ENCODE results near the gene HOXA3. TPM values are rescaled to one million over a fixed set of nuclear protein-coding genes. Genes with fewer than 3 reads are reported as not detected.

Gene HOXA3
- 6.1 to 10.2 TPM (median 9.8 TPM) in 5 replicates for total RNA-seq (2022; extraction: Qiagen RNA extraction)

DNA sequence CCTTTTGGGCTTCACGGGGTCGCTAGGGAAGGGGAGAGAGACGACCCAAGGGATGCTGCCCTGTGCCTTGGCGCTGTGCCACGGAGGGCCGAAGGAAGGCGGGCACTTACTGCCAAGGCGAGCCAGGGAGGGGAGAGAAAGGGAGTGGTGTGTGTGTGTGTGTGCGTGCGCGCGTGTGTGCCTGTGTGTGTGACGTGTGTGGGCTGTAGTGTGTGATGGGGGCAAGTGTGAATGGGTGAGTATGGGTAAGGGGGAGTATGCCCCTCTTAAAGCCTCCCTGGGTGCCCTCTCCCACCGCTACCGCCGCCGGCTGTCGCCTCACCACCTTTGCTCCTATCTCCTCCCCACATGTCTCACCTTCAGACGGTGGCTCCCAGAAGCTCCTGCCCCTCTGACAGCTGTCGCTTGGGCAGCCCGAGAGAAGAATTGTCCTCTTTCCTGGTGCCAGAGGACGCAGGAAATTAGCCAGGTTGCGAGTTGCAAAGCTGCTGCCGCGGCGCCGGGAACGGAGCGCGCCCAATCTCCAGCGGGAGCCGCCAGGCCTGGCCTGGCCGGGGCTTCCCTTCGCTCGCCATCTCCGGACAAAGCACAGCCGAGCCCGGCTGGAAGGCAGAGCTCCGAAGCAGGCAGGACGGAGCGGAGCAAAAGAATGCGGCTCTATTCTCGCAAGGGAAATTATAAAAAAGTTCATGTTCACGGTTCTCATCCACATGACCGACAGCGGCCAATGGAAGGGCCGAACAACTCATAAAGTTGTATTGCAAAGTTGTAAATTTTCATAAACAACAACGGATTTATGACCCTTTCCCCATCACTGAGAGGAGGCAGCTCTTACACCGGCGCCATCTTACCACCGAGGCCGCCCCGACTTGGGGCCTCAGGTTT lies at the start of gene HOXA3:
Gene HOXA3, minus strand, starts transcription at position 653 of the 885 bp plus-strand sequence. CDS start 41,943 bp downstream, outside the sequence.

DNA sequence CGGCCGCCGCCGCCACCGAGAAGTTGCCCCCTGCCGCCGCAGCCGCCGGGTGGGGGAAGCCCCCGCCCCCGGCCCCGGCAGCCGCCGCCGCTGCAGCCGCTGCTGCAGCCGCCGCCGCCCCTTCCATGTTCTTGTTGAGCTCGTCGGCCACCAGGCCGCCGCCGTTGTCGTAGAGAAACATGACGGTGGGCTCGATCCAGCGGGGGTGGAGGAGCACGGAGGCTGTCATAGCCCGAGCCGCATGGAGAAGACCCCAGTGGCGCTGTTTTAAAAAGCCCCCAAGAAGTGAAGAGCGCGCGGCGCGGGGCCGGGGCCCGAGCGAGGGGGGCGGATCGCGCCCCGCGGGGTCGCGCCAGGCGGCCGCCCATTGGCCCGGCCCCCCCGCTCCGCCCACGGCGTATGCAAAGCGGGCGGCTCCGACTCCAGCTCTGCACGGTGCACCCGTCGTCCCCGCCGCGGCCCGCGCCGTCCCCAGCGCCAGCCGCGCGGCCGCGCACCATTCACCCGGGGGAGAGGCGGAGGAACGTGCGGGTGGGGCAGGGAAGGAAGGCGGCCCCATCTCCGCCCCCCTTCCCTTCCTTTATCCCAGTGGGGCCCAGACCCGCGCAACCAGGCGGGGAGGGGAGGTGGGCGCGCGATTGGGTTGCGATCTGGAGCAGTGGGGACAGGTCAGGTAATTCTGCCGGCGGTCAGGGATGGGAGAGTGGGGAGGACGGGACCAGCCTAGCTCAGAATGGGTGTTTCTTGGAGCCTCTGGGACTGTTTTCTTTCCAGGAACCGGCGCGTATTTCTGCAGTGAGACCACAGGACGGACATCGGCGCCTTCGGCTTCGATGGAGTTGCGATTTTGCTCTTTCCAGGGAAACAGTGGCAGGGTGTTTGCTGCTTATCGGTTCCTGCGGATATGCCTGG lies 47.7 kb upstream of the HOXA3 start, which contains the start of gene HOXA13:
Gene HOXA13, minus strand, starts transcription at position 243 of the 912 bp plus-strand sequence. Its CDS starts 14 bp downstream, at position 229.

DNA sequence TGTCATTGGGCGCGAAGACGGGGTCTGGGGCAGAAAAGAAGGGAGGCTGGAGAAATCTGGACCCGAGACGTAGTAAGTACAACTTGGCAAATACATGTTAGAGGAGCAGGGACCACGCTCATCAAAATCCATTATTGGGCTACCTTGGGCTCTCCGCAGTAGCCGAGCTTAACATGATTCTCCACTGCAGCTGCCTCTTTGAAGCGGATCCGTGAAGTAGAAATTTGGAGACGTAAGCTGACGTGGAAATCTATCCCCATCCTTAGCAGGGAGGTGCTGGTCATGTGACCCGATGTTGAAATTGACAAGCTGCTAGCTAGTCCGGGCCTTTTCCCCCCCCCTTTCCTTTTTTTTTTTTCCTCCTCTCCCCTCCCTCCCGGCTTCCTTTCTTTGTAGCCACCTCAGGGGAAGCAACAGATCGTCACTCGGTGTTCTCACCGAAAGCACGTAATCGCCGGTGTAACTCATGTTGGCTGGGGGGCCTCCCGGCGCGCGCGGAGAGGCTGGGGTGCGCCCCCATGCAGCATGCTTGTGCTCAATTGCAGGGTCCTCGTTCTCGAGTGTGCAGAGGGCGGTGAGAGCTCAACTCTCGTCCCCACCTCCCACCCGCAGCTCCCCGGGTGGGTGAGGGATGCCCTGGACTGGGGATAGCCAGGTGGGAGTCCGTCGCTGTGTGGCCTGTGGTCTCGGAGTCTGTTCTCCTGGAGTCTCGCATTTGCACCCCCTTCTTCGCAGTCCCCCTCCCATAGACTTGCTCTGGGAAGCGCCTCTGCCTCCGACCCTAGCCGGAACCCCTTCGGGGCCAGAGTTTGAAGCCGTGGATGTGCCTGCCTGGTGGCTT lies 32.9 kb upstream of the HOXA3 start, which contains the start of gene HOXA11:
Gene HOXA11, minus strand, starts transcription at position 220 of the 841 bp plus-strand sequence. Its CDS starts 88 bp downstream, at position 132.

DNA sequence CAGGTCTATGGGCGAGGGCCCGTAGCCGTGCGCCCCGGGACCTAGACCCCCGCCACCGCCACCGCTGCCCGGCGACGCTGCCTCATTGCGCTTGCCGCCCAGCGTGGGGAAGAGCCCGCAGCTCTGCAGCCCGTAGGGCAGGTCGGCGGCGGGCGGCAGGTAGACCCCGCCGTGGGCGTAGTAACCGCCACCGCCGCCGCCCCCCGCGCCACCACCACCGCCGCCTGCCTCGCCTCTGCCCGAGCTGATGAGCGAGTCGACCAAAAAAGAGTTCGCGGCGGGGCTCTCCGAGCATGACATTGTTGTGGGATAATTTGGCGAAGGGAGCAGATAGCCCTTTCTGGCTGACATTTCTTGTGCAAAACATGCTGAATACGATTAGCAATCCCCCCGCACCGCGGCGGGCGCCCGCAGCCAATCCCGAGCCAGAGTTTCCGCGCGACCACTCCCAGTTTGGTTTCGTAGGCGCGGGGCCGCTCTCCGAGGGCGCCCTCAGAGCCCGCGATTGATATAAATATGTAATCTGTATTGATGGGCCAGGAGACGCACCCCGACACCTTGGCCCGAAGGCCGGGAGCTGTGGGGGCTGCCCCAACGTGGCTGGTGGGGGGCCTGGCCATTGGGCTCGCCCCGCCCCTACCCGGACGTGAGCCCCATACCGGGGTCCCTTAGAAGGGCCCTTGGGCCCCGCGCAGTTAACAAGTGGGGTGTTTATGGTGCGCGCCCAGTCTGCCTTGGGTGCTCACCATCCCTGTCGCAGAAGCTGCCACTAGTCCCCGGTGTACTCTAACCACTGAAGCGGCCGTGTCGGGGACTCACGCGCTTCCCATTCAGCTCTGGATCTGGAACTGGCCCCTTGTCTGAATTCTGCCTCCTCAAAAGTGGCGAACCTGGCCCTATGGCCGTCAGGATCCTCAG lies 21.8 kb upstream of the HOXA3 start, which contains the start of gene HOXA10:
Gene HOXA10, minus strand, starts transcription at position 365 of the 918 bp plus-strand sequence. Its CDS starts 14 bp downstream, at position 351.

DNA sequence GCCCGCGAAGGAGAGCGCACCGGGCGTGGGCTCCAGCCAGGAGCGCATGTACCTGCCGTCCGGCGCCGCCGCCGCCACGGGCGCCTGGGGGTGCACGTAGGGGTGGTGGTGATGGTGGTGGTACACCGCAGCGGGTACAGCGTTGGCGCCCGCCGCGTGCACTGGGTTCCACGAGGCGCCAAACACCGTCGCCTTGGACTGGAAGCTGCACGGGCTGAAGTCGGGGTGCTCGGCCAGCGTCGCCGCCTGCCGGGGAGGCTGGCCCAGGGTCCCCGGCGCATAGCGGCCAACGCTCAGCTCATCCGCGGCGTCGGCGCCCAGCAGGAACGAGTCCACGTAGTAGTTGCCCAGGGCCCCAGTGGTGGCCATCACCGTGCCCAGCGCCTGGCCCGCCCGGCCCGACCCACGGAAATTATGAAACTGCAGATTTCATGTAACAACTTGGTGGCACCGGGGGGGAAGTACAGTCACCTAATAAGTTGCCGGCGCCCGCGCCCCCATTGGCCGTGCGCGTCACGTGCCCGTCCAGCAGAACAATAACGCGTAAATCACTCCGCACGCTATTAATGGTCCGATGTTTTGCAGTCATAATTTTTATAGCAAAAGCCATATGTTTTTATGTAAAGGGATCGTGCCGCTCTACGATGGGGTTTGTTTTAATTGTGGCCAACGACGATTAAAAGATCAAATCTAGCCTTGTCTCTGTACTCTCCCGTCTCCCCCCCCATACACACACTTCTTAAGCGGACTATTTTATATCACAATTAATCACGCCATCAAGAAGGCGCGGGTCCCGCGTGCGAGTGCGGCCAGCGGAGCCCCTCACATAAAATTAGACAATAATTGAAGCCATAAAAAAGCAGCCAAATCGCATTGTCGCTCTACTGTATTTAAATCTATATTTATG lies 13.0 kb upstream of the HOXA3 start, which contains the start of gene HOXA9:
Gene HOXA9, minus strand, starts transcription at position 449 of the 907 bp plus-strand sequence. Its CDS starts 80 bp downstream, at position 369.

DNA sequence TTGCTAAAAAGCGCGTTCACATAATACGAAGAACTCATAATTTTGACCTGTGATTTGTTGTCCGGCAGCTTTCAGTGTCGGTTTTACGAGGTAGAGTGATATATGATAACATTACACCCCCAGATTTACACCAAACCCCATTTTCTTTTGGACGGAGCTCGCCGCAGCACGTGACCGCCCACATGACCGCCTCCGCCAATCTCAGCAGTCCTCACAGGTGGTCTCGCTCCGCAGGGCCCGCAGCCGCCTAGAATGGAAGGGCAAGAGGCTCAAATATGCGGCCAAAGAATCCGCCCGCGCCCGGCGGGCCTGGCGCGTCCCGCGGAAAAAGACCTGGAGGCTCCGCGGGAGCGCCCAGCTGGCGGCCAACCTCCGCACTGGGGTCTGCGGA lies 4.1 kb upstream of the HOXA3 start, which contains the start of gene HOXA7:
Gene HOXA7, minus strand, starts transcription at position 168 of the 391 bp plus-strand sequence. Its CDS starts 130 bp downstream, at position 38.

DNA sequence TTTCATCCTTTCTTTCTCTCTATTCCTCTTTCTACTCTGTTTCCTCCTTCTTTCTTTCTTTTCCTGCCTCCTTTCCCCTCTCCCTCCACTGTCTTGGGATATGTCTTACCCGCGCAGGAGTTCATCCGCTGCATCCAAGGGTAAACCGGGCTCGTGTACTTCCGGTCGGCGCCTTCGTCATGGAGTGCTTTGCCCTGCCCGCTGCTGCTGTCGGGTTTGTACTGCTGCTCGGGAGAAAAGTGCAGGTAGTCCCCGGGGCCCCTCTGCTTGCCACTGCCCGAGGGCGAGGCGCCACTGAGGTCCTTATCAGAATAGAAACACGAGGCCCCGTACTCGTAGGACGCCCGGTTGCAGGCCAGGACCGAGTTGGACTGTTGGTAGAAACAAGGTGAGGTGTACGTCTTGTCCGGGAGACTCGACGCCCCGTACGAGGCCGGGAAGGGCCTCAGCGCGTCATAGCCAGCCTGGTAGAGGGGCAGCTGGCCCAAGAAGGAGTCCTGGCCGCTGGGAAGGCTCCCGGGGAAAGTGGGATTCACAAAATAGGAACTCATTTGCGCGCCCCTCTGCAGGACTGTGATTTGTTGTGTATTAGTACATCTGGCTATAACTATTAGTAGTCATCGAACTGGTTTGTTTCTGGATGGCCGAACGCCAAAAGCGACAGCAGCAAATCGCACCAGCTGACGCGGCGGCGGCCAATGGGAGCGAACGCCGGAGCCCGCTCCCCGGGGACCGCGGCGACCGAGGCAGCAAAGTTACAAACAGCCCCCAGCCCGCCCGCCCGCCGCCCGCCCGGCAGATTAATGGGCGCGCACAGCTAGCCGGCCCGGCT lies 5.0 kb downstream of the HOXA3 start, which contains the start of gene HOXA6:
Gene HOXA6, minus strand, starts transcription at position 576 of the 832 bp plus-strand sequence. Its CDS starts 25 bp downstream, at position 551.

DNA sequence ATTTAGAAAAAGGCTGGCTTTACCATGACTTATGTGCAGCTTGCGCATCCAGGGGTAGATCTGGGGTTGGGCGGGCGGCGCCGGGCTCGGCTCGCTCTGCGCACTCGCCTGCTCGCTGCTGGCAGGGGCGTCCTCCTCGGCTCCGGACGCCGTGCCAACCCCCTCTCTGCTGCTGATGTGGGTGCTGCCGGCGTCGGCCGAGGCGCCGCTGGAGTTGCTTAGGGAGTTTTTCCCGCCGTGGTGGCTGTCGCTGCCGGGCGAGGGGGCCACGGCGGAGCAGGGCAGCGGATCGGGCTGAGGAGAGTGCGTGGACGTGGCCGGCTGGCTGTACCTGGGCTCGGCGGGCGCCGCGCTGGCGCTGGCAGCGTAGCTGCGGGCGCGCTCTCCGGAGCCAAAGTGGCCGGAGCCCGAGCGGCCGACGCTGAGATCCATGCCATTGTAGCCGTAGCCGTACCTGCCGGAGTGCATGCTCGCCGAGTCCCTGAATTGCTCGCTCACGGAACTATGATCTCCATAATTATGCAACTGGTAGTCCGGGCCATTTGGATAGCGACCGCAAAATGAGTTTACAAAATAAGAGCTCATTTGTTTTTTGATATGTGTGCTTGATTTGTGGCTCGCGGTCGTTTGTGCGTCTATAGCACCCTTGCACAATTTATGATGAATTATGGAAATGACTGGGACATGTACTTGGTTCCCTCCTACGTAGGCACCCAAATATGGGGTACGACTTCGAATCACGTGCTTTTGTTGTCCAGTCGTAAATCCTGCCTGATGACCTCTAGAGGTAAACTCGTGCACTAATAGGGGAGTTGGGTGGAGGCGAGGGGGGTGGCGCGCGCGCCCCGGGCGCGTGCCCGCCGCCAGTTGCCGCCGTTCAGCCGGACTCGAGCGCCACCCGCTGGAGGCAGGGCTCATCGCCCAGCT lies 9.1 kb downstream of the HOXA3 start, which contains the start of gene HOXA5:
Gene HOXA5, minus strand, starts transcription at position 659 of the 927 bp plus-strand sequence. Its CDS starts 74 bp downstream, at position 585.

DNA sequence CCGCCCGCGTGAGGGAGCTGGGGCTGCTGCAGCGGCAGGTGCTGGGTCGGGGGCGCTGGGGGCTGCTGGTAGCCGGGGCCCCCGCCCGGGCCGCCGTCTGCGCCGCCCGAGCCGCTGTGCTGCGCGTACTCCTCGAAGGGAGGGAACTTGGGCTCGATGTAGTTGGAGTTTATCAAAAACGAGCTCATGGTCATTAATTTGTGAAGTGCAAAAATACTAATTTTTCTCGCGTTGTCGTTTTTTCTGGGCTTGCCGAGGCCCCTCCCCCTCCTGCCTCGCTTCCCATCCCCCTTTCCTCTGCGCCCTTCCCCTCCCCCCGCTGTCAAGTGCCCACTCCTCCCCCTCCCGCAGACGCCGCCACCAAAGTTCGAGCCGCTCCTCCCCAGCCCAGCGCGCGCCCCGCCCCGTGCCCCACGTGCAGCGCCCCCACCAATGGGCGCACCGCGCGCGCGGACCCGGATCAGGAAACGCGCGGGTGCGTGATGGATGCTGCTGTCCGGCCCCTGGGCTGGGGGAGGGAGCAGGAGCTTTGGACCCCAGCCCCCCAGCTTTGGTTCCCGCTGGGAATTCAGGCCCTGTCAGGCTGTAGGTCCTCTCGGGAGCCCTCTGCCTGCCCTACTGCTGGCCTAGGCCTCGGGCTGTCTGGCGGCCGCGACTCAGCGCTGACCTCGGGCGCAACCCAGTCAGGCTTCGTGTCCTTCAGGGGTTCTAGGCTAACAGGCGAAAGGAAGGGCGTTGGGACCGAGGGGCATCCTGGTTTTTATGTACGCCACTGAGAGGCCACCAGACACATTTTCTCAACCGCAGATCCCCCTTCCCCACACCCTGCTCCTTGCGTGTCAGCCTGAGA lies 21.6 kb downstream of the HOXA3 start, which contains the start of gene HOXA4:
Gene HOXA4, minus strand, starts transcription at position 218 of the 850 bp plus-strand sequence. Its CDS starts 24 bp downstream, at position 194.

DNA sequence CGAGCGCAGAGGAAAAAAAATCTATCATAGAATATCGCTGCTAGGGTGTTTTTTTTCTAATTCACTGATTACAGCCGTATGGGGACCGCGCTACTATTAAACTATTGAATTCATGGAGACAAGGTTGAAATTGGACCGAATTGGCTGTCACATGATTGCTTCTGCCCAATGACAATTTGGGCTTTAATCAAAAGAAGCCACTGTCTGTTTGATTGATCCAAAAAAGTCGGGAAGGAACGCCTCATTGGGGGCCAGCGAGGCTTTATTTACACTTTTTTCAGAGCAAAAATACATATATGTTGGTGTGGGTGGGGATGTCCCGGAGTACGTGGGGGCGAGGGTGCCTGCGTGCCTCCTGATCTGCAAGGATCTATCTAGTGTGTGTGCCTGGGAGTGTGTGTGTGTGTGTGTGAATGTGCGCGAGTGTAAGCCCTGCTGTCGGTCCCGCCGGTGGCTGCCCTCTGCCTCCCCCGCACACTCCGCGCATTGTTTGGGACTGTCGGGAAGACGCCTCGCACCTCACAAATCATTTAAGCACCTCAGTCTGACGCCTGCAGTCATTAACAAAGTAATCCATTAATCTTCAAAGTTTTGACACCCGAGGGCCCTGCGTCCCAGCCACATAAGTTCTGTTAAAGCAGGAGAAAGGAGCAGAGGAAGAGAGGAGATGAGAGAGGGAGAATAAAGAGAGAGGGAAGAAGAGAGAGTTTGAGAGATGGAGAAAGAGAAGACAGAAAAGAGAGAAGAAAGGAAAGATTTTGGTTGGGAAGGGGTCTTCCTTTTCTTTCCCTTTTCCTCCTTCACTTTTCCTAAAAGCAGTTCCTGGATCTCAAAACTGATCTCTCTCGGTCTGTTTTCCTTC lies 49.6 kb downstream of the HOXA3 start, which contains the start of gene HOXA2:
Gene HOXA2, minus strand, starts transcription at position 103 of the 862 bp plus-strand sequence. CDS start 183 bp downstream, outside the sequence.

DNA sequence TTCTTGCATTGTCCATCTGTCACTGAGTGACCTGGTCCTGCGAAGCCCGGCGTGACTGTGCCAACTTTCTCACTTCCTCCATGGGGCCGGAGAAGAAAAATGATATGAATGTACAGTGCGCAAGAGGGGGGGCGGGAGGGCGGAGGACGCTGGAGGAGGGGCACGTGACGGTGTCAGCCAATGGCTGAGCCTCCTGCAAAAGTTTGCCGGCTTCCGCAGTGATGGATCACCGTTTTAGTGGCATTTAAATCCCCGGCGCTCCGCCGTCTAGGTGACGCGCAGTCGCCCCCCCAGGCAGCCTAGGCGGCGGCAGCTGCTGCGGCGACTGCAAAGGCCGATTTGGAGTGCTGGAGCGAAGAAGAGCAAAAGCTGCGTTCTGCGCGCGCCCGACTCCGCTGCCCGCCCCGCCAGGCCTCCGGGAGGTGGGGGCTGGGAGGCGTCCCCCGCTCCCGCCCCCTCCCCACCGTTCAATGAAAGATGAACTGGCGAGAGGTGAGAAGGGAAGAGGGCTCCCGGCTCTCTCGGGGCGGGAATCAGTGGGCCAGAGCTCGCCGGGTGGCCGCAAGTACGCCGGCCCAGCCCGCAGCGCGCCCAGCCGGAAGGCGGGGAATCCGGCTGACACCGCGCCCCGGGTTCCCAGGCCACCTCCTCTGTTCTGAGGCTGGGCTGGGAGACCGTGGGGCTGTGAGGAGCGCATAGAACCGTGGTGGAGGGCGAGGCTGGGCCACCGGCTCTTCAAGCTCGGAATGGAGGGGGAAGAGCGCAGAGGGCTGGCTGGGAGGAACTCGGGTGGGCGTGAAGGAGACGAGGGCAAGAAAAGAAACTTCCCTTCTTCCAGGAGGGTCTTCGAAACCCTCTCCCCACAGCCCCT lies 56.3 kb downstream of the HOXA3 start, which contains the start of gene HOXA1:
Gene HOXA1, minus strand, starts transcription at position 104 of the 871 bp plus-strand sequence. Its CDS starts 88 bp downstream, at position 16.

